WTC11 (cell line): ENCODE measurements around the gene NUP210L. TPM values are rescaled to one million over a fixed set of nuclear protein-coding genes. Genes with fewer than 3 reads are reported as not detected.

Experiments
- ATAC-seq: fragments of 200-7000 bp; cut with Tn5 transposase; 2 replicates; pipeline ENCODE4 v1.10.0; 2021; ENCODE audit warnings: mild to moderate bottlenecking, moderate library complexity
- CTCF ChIA-PET: fragments of 300-600 bp; sonication (Branson Sonifier 250); formaldehyde crosslinking; loops from one replicate; lab custom pipeline; 2021; ENCODE audit warnings: antibody characterized with exemption; lab: Charles Lee
- POLR2A ChIA-PET: fragments of 350-600 bp; sonication (Branson Sonifier 250); formaldehyde crosslinking; loops from one replicate; lab custom pipeline; 2021; ENCODE audit warnings: antibody characterized with exemption; lab: Charles Lee
- DNase-seq: peaks from one replicate; pipeline ENCODE4 v3.0.0; 2021; ENCODE audit warnings: low spot score
- H3K27ac Mint-ChIP-seq: 2 replicates; pipeline ENCODE4 v1.8.0; 2021; ENCODE audit warnings: mixed read lengths
- H3K27me3 Mint-ChIP-seq: 2 replicates; pipeline ENCODE4 v1.8.0; 2021; ENCODE audit warnings: low read depth, mild to moderate bottlenecking, moderate library complexity, mixed read lengths
- H3K36me3 Mint-ChIP-seq: 2 replicates; pipeline ENCODE4 v1.8.0; 2021; ENCODE audit warnings: mixed read lengths
- H3K4me1 Mint-ChIP-seq: 2 replicates; pipeline ENCODE4 v1.8.0; 2022; ENCODE audit warnings: mixed read lengths
- H3K4me3 Mint-ChIP-seq: 2 replicates; pipeline ENCODE4 v1.8.0; 2021; ENCODE audit warnings: mild to moderate bottlenecking, moderate library complexity, mixed read lengths
- H3K9me3 Mint-ChIP-seq: 2 replicates; pipeline ENCODE4 v1.8.0; 2021; ENCODE audit warnings: mixed read lengths
- ATF6 ChIP-seq: sonication (generic); formaldehyde crosslinking; IDR thresholded peaks from 2 replicates; pipeline ENCODE4 v1.8.1; 2023; ENCODE audit warnings: mild to moderate bottlenecking, missing genetic modification reagents
- E2F1 ChIP-seq: sonication (generic); formaldehyde crosslinking; IDR thresholded peaks from 2 replicates; pipeline ENCODE4 v1.8.0; 2022; ENCODE audit warnings: mild to moderate bottlenecking, missing genetic modification reagents
- ETV6 ChIP-seq: sonication (generic); formaldehyde crosslinking; IDR thresholded peaks from 2 replicates; pipeline ENCODE4 v1.8.1; 2022; ENCODE audit warnings: mild to moderate bottlenecking, missing genetic modification reagents
- FOXK1 ChIP-seq: sonication (generic); formaldehyde crosslinking; IDR thresholded peaks from 2 replicates; pipeline ENCODE4 v1.8.0; 2022; ENCODE audit warnings: mild to moderate bottlenecking, moderate library complexity, missing genetic modification reagents
- GABPB1 ChIP-seq: sonication (generic); formaldehyde crosslinking; IDR thresholded peaks from 2 replicates; pipeline ENCODE4 v1.8.1; 2023; ENCODE audit warnings: mild to moderate bottlenecking, missing genetic modification reagents
- IRF1 ChIP-seq: sonication (generic); formaldehyde crosslinking; IDR thresholded peaks from 2 replicates; pipeline ENCODE4 v1.8.0; 2023; ENCODE audit warnings: missing genetic modification reagents
- MAX ChIP-seq: sonication (generic); formaldehyde crosslinking; IDR thresholded peaks from 2 replicates; pipeline ENCODE4 v1.8.0; 2022; ENCODE audit warnings: mild to moderate bottlenecking, missing genetic modification reagents
- NR1H2 ChIP-seq: sonication (generic); formaldehyde crosslinking; IDR thresholded peaks from 2 replicates; pipeline ENCODE4 v1.9.0; 2021; ENCODE audit warnings: mild to moderate bottlenecking, moderate library complexity, missing genetic modification reagents
- TEAD1 ChIP-seq: sonication (generic); formaldehyde crosslinking; IDR thresholded peaks from 2 replicates; pipeline ENCODE4 v1.8.0; 2022; ENCODE audit warnings: mild to moderate bottlenecking, missing genetic modification reagents
- USF2 ChIP-seq: sonication (generic); formaldehyde crosslinking; IDR thresholded peaks from 2 replicates; pipeline ENCODE4 v1.8.1; 2023; ENCODE audit warnings: mild to moderate bottlenecking, missing genetic modification reagents, moderate library complexity
- ZBTB21 ChIP-seq: sonication (generic); formaldehyde crosslinking; IDR thresholded peaks from 2 replicates; pipeline ENCODE4 v1.8.1; 2023; ENCODE audit warnings: mild to moderate bottlenecking, missing genetic modification reagents, borderline replicate concordance
- ZNF512 ChIP-seq: sonication (generic); formaldehyde crosslinking; IDR thresholded peaks from 2 replicates; pipeline ENCODE4 v1.8.1; 2022; ENCODE audit warnings: missing genetic modification reagents, borderline replicate concordance
- total RNA-seq: library from RNA; stranded (reverse); gene quantifications from 3 replicates; pipeline ENCODE4 v1.2.3, GENCODE V29; 2021
- TF ChIP-seq, protein P1 (sequence below): sonication (generic); formaldehyde crosslinking; IDR thresholded peaks from 2 replicates; pipeline ENCODE4 v1.8.0; 2022; ENCODE audit warnings: mild to moderate bottlenecking, missing genetic modification reagents
- TF ChIP-seq, protein P2 (sequence below): fragments of 200-600 bp; IDR thresholded peaks from 2 replicates; pipeline ENCODE4 v1.8.0; 2022; ENCODE audit warnings: antibody characterized with exemption
- TF ChIP-seq, protein P3 (sequence below): sonication (generic); formaldehyde crosslinking; IDR thresholded peaks from 2 replicates; pipeline ENCODE4 v1.8.1; 2023; ENCODE audit warnings: mild to moderate bottlenecking, moderate library complexity, missing genetic modification reagents
- TF ChIP-seq, protein P4 (sequence below): sonication (generic); formaldehyde crosslinking; IDR thresholded peaks from 2 replicates; pipeline ENCODE4 v1.8.0; 2023; ENCODE audit warnings: missing genetic modification reagents, mild to moderate bottlenecking, borderline replicate concordance

The NUP210L gene
- total RNA-seq, 1 experiment from 2014 or later: 0.02 TPM

DNA sequence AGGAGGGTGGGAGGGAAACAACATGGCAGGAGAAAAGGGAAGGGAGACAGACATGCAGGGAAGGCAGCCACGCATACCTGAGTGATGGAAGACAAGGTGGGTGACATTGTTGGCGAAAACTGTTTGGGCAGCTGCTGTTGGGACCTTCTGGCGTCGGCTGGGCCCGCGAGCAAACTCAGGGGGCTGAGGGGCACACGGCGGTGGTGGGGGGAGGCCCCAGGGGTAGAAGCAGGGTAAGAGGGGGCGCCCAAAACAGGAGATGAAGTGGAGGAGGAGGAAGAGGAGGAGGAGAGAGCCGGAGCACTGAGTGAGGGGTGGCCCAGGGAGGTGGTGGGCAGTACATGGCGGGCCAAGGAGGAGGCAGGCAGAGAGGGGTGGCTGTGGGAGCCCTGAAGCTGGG lies 203.7 kb downstream of the NUP210L start (continued):
- TF ChIP-seq ZNF512 (CRISPR knock-in tag) (no peak), USF2 (CRISPR knock-in tag) (no peak)

DNA sequence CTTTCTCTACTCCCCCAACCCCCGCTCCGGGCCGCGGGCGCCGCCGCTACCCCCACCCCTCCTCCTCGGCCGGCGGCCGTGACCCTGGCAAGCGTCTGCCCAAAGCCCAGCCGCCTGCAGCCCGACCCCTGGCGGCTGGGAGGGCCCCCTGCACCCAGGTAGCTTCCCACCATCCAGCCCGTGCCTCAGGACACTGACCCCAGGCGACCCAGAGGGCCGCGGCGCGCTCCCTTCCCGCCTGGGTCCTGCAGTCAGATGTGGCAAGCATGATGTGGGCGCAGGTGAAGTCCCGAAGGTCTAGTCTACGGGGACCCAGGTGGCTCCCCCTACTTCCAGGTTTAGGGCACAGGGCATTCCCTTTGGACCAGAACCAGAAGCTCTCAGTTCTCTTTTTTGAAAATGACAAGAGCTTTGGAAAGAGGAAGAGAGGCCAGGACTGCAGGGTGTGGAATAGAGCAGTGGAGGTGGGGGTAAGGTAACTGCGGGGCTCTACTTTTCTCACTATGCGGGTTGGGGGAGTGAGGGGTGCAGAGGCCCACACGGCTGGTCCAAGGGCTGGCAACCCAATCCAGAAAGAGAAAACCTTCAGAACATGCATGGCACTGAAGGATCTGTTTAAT lies 208.1 kb downstream of the NUP210L start, which contains the start of gene DENND4B:
TSS of gene DENND4B (minus strand) at position 97 of the 620 bp plus-strand sequence. CDS start 2,344 bp downstream, outside the sequence.
- Mint-ChIP-seq H3K4me1 (peaks cover 13% of the 10 kb centered on the region), H3K27me3 (no peaks in the 10 kb centered on the region), H3K9me3 (no peaks in the 10 kb centered on the region), H3K36me3 (peaks cover 29% of the 10 kb centered on the region), H3K27ac (peak within 1 kb of the TSS; percentile 8), H3K4me3 (peak within 1 kb of the TSS; percentile 81)
- peak; percentile 48; the same call in 1 of the 2 replicates for TF ChIP-seq GABPB1
- TF ChIP-seq ZBTB21: peak; percentile 26; the same call in 1 of the 2 replicates
- 0 out of 2 replicates have a peak, but pooled peaks have one; percentile 19 for TF ChIP-seq IRF1 (CRISPR knock-in tag)
- TF ChIP-seq ETV6 (CRISPR knock-in tag): peak; percentile 27; the same call in 1 of the 2 replicates
- TF ChIP-seq, protein P1, sequence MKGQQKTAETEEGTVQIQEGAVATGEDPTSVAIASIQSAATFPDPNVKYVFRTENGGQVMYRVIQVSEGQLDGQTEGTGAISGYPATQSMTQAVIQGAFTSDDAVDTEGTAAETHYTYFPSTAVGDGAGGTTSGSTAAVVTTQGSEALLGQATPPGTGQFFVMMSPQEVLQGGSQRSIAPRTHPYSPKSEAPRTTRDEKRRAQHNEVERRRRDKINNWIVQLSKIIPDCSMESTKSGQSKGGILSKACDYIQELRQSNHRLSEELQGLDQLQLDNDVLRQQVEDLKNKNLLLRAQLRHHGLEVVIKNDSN (CRISPR knock-in tag): 0 out of 2 replicates have a peak, but pooled peaks have one; percentile 23
- TF ChIP-seq, protein P2, sequence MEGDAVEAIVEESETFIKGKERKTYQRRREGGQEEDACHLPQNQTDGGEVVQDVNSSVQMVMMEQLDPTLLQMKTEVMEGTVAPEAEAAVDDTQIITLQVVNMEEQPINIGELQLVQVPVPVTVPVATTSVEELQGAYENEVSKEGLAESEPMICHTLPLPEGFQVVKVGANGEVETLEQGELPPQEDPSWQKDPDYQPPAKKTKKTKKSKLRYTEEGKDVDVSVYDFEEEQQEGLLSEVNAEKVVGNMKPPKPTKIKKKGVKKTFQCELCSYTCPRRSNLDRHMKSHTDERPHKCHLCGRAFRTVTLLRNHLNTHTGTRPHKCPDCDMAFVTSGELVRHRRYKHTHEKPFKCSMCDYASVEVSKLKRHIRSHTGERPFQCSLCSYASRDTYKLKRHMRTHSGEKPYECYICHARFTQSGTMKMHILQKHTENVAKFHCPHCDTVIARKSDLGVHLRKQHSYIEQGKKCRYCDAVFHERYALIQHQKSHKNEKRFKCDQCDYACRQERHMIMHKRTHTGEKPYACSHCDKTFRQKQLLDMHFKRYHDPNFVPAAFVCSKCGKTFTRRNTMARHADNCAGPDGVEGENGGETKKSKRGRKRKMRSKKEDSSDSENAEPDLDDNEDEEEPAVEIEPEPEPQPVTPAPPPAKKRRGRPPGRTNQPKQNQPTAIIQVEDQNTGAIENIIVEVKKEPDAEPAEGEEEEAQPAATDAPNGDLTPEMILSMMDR: peak; percentile 85
- TF ChIP-seq, protein P3, sequence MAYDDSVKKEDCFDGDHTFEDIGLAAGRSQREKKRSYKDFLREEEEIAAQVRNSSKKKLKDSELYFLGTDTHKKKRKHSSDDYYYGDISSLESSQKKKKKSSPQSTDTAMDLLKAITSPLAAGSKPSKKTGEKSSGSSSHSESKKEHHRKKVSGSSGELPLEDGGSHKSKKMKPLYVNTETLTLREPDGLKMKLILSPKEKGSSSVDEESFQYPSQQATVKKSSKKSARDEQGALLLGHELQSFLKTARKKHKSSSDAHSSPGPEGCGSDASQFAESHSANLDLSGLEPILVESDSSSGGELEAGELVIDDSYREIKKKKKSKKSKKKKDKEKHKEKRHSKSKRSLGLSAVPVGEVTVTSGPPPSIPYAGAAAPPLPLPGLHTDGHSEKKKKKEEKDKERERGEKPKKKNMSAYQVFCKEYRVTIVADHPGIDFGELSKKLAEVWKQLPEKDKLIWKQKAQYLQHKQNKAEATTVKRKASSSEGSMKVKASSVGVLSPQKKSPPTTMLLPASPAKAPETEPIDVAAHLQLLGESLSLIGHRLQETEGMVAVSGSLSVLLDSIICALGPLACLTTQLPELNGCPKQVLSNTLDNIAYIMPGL (CRISPR knock-in tag): peak; percentile 91; the same call in 1 of the 2 replicates
- TF ChIP-seq TEAD1 (CRISPR knock-in tag): peak; percentile 40; the same call in 1 of the 2 replicates
- TF ChIP-seq FOXK1: peak; percentile 19; the same call in 1 of the 2 replicates
- TF ChIP-seq MAX (CRISPR knock-in tag): peak; percentile 45; the same call in 1 of the 2 replicates
- TF ChIP-seq, protein P4, sequence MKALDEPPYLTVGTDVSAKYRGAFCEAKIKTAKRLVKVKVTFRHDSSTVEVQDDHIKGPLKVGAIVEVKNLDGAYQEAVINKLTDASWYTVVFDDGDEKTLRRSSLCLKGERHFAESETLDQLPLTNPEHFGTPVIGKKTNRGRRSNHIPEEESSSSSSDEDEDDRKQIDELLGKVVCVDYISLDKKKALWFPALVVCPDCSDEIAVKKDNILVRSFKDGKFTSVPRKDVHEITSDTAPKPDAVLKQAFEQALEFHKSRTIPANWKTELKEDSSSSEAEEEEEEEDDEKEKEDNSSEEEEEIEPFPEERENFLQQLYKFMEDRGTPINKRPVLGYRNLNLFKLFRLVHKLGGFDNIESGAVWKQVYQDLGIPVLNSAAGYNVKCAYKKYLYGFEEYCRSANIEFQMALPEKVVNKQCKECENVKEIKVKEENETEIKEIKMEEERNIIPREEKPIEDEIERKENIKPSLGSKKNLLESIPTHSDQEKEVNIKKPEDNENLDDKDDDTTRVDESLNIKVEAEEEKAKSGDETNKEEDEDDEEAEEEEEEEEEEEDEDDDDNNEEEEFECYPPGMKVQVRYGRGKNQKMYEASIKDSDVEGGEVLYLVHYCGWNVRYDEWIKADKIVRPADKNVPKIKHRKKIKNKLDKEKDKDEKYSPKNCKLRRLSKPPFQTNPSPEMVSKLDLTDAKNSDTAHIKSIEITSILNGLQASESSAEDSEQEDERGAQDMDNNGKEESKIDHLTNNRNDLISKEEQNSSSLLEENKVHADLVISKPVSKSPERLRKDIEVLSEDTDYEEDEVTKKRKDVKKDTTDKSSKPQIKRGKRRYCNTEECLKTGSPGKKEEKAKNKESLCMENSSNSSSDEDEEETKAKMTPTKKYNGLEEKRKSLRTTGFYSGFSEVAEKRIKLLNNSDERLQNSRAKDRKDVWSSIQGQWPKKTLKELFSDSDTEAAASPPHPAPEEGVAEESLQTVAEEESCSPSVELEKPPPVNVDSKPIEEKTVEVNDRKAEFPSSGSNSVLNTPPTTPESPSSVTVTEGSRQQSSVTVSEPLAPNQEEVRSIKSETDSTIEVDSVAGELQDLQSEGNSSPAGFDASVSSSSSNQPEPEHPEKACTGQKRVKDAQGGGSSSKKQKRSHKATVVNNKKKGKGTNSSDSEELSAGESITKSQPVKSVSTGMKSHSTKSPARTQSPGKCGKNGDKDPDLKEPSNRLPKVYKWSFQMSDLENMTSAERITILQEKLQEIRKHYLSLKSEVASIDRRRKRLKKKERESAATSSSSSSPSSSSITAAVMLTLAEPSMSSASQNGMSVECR (CRISPR knock-in tag): peak; percentile 42; the same call in 1 of the 2 replicates
- no peak for TF ChIP-seq ATF6
- no peak for TF ChIP-seq E2F1 (CRISPR knock-in tag)
- no peak for TF ChIP-seq NR1H2 (CRISPR knock-in tag)
- DNase-seq (peak; percentile 91), ATAC-seq (peak; percentile 93)
- CTCF ChIA-PET: interaction anchor here (0.5 to 2.8 kb wide), 36 partner anchors 9 to 468 kb away, joined by 3 to 27 read pairs (median 4); partner anchors contain the start of genes CHTOP, CREB3L4, CRTC2 and GATAD2B
- POLR2A ChIA-PET: interaction anchor here (0.6 to 2.3 kb wide), 12 partner anchors 9 to 48 kb away, joined by 3 to 21 read pairs (median 4); partner anchors contain the start of genes CREB3L4, CRTC2, GATAD2B and RAB13
